Type B pancreatic cell (in vitro differentiated cells): ENCODE measurements around the gene AMPH. TPM values are rescaled to one million over a fixed set of nuclear protein-coding genes. Genes with fewer than 3 reads are reported as not detected.

Experiments used
- DNase-seq: peaks from one replicate; pipeline ENCODE4 v3.0.0; 2021; ENCODE audit warnings: mixed read lengths; ENCODE audit not compliant: unreplicated experiment; ENCODE audit errors: extremely low spot score
- H3K27ac Mint-ChIP-seq: 2 replicates; pipeline ENCODE4 v1.8.0; 2021; ENCODE audit warnings: mild to moderate bottlenecking, mixed read lengths
- H3K27me3 Mint-ChIP-seq: 2 replicates; pipeline ENCODE4 v1.8.0; 2021; ENCODE audit warnings: mixed read lengths
- H3K36me3 Mint-ChIP-seq: 2 replicates; pipeline ENCODE4 v1.8.0; 2021; ENCODE audit warnings: mixed read lengths
- H3K4me1 Mint-ChIP-seq: one replicate; pipeline ENCODE4 v1.8.0; 2021; ENCODE audit warnings: mixed read lengths; ENCODE audit not compliant: unreplicated experiment
- H3K4me3 Mint-ChIP-seq: 2 replicates; pipeline ENCODE4 v1.8.0; 2021; ENCODE audit warnings: mild to moderate bottlenecking, mixed read lengths
- H3K9me3 Mint-ChIP-seq: 2 replicates; pipeline ENCODE4 v1.8.0; 2021; ENCODE audit warnings: mixed read lengths
- total RNA-seq: library from RNA; stranded (reverse); gene quantifications from 2 replicates; pipeline ENCODE4 v1.2.1, GENCODE V29; 2021; ENCODE audit warnings: low replicate concordance
- TF ChIP-seq, protein P1 (sequence below): fragments of 200-600 bp; sonication (generic); conservative IDR thresholded peaks from 2 replicates; pipeline ENCODE4 v1.5.0; 2021; ENCODE audit warnings: antibody characterized with exemption, mild to moderate bottlenecking

Gene AMPH
- total RNA-seq, 1 donor from 2014 or later, result 19.9 TPM

DNA sequence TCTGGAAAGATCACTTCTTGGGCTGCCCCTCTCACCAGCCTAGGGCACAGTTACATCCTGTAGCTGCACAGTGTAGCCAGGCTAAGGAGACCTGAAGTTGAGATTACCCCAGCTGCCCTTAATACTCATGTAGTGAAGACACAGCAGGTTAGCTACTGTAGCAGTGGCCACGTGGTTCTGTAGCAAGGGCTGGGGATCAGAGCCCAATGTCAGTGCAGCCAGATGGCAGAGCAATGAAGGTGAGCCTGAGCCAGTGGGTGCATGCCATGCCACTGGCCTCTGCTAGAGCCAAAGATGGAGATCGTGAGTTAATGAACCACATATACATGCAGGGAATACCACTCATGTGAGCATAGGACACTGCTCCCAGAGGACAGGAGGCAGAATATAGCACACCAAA lies 15.5 kb downstream of the AMPH start:
- Mint-ChIP-seq H3K27ac (no peak overlapping the region), H3K4me3 (no peak overlapping the region), H3K27me3 (peaks cover 5% of the 10 kb centered on the region), H3K9me3 (no peaks in the 10 kb centered on the region), H3K36me3 (no peaks in the 10 kb centered on the region), H3K4me1 (no peaks in the 10 kb centered on the region)
- DNase-seq, result no peak
- TF ChIP-seq, protein P1, sequence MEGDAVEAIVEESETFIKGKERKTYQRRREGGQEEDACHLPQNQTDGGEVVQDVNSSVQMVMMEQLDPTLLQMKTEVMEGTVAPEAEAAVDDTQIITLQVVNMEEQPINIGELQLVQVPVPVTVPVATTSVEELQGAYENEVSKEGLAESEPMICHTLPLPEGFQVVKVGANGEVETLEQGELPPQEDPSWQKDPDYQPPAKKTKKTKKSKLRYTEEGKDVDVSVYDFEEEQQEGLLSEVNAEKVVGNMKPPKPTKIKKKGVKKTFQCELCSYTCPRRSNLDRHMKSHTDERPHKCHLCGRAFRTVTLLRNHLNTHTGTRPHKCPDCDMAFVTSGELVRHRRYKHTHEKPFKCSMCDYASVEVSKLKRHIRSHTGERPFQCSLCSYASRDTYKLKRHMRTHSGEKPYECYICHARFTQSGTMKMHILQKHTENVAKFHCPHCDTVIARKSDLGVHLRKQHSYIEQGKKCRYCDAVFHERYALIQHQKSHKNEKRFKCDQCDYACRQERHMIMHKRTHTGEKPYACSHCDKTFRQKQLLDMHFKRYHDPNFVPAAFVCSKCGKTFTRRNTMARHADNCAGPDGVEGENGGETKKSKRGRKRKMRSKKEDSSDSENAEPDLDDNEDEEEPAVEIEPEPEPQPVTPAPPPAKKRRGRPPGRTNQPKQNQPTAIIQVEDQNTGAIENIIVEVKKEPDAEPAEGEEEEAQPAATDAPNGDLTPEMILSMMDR, result no peak

DNA sequence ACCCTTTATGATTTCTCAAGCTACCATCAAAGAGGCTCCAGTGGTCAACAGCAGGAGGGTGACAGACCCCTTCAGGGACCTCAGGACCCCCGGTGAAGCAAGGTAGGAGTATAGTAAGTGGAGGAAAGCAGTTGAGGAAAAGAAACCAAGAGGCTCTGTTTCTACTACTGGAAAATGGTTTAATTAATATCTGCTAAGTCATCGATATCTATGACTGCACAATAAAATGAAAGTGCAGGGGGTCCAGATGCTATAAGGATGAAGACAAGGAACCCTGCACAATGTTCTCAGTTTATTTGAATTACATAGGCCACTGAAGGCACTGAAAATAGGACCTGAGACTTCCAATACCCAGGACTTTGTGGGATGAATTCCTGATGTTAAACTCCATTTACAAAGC lies 23.7 kb downstream of the AMPH start:
- no peaks in the 10 kb centered on the region for H3K36me3 Mint-ChIP-seq
- peaks cover 7% of the 10 kb centered on the region for H3K27me3 Mint-ChIP-seq
- TF ChIP-seq, protein P1, result no peak
- no peak overlapping the region for H3K27ac Mint-ChIP-seq
- no peak overlapping the region for H3K4me3 Mint-ChIP-seq
- H3K4me1 Mint-ChIP-seq, result no peaks in the 10 kb centered on the region
- DNase-seq, result no peak
- no peaks in the 10 kb centered on the region for H3K9me3 Mint-ChIP-seq

DNA sequence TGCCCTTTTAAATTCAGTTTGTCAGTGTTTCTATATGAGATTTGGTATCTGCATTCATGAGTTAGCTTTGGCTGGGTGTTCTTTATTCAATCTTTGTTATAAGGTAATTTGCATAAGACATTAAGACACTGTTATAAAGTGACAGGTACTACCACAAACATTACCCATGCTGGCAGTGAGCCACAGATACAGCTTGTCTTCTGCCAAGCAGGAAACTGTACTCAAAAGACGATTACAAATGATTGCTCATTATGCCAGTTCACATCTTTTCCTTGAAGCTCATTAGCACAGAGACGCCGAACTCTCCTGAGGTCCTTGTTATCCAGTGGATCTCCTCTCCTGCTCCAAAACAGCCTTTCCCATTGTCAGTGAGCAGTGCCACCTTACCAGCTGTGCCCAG lies 30.4 kb downstream of the AMPH start:
- no peak for DNase-seq
- TF ChIP-seq, protein P1, result no peak
- Mint-ChIP-seq H3K36me3 (no peaks in the 10 kb centered on the region), H3K9me3 (no peaks in the 10 kb centered on the region), H3K4me1 (no peaks in the 10 kb centered on the region), H3K27me3 (no peaks in the 10 kb centered on the region), H3K27ac (no peak overlapping the region), H3K4me3 (no peak overlapping the region)

DNA sequence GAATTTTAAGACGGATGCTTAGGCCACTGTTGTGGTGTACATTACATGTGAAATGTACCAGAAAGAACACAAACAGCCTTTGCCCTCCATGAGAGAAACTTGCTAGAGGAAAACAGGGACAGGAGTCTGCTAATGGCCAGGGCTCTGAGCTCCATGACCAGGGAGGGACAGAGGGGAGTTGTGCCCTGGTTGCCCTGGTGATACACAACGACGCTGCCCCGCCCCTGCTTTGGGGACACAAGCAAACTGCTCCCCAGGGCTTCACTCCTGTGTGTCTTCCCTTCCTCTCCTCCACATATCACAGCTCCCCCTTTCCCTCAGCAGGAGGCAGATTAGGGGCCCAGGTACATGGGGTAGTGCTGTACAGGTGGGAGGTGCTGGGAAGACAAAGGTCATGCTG lies 36.2 kb downstream of the AMPH start:
- Mint-ChIP-seq H3K27ac (no peak overlapping the region), H3K36me3 (no peaks in the 10 kb centered on the region), H3K9me3 (no peaks in the 10 kb centered on the region), H3K27me3 (no peaks in the 10 kb centered on the region), H3K4me1 (no peaks in the 10 kb centered on the region), H3K4me3 (no peak overlapping the region)
- TF ChIP-seq, protein P1, result no peak
- DNase-seq, result no peak

DNA sequence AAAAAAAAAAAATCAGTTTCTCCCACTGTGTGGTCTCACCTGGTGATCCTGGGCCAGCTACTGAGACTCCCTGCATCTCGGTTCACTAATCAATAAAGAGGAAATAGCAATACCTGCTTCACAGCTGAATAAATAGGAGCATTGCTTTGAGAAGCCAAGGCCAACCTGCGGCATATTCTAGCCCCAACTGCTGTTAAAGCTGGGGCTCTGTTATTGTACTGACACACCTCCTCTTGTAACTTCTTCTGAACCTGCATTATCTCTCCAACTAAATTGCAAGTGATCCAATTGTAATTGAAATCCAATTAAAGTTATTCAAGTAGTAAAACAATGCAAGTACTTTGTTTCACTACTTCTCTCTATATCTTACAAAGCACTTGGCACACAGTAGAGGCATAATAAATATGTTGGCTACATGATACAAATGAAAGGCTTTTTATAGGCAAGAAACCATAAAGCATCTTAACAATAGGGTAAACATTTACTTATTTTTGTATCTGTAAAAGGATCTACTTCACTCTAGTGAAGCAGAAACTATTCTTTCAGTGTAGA lies 38.4 kb downstream of the AMPH start:
- Mint-ChIP-seq H3K27ac (no peak overlapping the region), H3K9me3 (no peaks in the 10 kb centered on the region), H3K36me3 (no peaks in the 10 kb centered on the region), H3K4me3 (no peak overlapping the region), H3K4me1 (no peaks in the 10 kb centered on the region), H3K27me3 (no peaks in the 10 kb centered on the region)
- TF ChIP-seq, protein P1, result no peak
- DNase-seq, result no peak
